AG04450 (cell line): ENCODE results near the gene INPP5D. TPM values are rescaled to one million over a fixed set of nuclear protein-coding genes. Genes with fewer than 3 reads are reported as not detected.

Experiments
- CTCF ChIA-PET: fragments of 300-600, 350-600 bp; formaldehyde crosslinking; extraction: SDS; loops from one replicate; lab custom pipeline; 2022; ENCODE audit warnings: antibody characterized with exemption, inconsistent platforms; lab: Charles Lee
- POLR2A ChIA-PET: fragments of 350-600 bp; formaldehyde crosslinking; extraction: SDS; loops from one replicate; lab custom pipeline; 2021; ENCODE audit warnings: antibody characterized with exemption, inconsistent platforms; lab: Yijun Ruan, JAX
- DNase-seq: peaks from one replicate; pipeline ENCODE4 v3.0.0-alpha.2; 2011; ENCODE audit warnings: low read depth, low spot score
- H3K27ac ChIP-seq: one replicate; pipeline ENCODE4 v1.5.1; 2012; ENCODE audit warnings: low read depth, low read length, control low read depth
- H3K27me3 ChIP-seq: one replicate; pipeline ENCODE4 v1.6.0; 2012; ENCODE audit warnings: low read length; ENCODE audit not compliant: control insufficient read depth, insufficient read depth
- H3K4me3 ChIP-seq: 2 replicates; pipeline ENCODE4 v1.5.1; 2011; ENCODE audit warnings: mild to moderate bottlenecking, low read depth, low read length, control low read depth
- H3K9me3 ChIP-seq: 2 replicates; pipeline ENCODE4 v1.5.1; 2012; ENCODE audit warnings: low read length; ENCODE audit not compliant: control insufficient read depth, insufficient read depth
- CTCF ChIP-seq: IDR thresholded peaks from 2 replicates; pipeline ENCODE4 v1.5.1; 2011; ENCODE audit warnings: low read depth, low read length, control low read depth, inconsistent platforms
- polyA plus RNA-seq: library from polyadenylated mRNA; depleted of rRNA; stranded (reverse); fragments of >200 nt; gene quantifications from 2 replicates; pipeline ENCODE4 v1.2.3, GENCODE V29; 2011

The INPP5D gene
- polyA plus RNA-seq, 1 experiment, result 0.43 TPM

- POLR2A ChIA-PET, result no interaction called here
- H3K9me3 ChIP-seq, result no peaks in the 10 kb centered on the region
- peaks cover 6% of the 10 kb centered on the region for H3K27me3 ChIP-seq
- no peak for DNase-seq
- H3K4me3 ChIP-seq, result no peak overlapping the region
- TF ChIP-seq CTCF, result no peak
- CTCF ChIA-PET, result no interaction called here
- H3K27ac ChIP-seq, result no peak overlapping the region
Observed at GRCh38 chr2:233235977-233236376, 175.8 kb downstream of the INPP5D start.

- ChIA-PET CTCF (interaction anchor here (0.9 kb wide), 1 partner anchor 14 kb away, joined by 3 read pairs; the partner anchor contains the start of gene ATG16L1), POLR2A (no interaction called here)
- Histone ChIP-seq H3K27ac (no peak overlapping the region), H3K27me3 (peaks cover 3% of the 10 kb centered on the region), H3K9me3 (no peaks in the 10 kb centered on the region), H3K4me3 (no peak overlapping the region)
- no peak for TF ChIP-seq CTCF
- DNase-seq, result no peak
Observed at GRCh38 chr2:233236820-233237589, 176.9 kb downstream of the INPP5D start.

DNA sequence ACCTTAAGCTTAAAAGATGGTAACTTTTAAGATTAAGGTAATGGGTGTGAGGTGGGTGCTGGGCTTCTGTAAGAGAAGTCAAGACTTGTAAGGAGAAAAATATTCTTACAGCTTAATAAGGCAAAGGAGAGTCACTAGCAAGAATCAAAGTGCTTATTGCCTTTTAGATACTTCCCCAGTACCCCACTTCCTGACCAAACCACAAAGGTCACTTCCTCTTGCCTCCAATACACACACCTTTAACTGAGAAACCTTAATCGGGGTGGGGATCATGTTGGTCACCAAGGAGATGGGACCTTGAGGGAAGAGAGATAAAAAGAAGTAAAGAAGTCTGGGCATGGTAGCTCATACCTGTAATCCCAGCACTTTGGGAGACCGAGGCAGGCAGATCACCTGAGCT, 180.8 kb downstream of the INPP5D start:
- H3K4me3 ChIP-seq, result no peak overlapping the region
- H3K27ac ChIP-seq, result no peak overlapping the region
- ChIA-PET POLR2A (no interaction called here), CTCF (interaction anchor here (1.1 kb wide), 1 partner anchor 10 kb away, joined by 3 read pairs; the partner anchor contains the start of gene ATG16L1)
- H3K9me3 ChIP-seq, result no peaks in the 10 kb centered on the region
- H3K27me3 ChIP-seq, result peaks cover 5% of the 10 kb centered on the region
- no peak for DNase-seq
- TF ChIP-seq CTCF, result no peak

DNA sequence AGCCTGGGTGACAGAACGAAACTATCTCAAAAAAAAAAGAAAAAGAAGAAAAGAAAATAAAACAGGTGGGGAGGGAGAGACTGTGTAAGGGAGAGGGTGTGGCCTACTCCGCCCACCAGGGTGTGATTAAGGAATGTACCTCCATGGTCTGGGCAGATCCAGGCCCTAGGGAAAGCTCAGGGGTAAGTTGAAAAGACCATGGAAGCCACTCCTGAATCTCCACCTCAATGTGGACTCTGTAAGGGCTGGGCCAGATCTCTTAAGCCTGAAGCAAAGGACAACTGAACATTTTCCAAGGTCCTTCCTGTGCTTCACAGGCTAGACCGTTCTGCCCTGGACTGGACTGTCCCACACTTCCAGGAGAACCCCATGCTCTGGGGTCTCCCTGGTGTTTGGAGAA, 181.7 kb downstream of the INPP5D start:
- CTCF ChIA-PET, result interaction anchor here (0.8 to 1.5 kb wide), 2 partner anchors 10 to 188 kb away, joined by 4 to 6 read pairs; partner anchors contain the start of gene ATG16L1
- no peak for DNase-seq
- POLR2A ChIA-PET, result no interaction called here
- H3K9me3 ChIP-seq, result no peaks in the 10 kb centered on the region
- TF ChIP-seq CTCF, result no peak
- no peak overlapping the region for H3K27ac ChIP-seq
- H3K4me3 ChIP-seq, result no peak overlapping the region
- H3K27me3 ChIP-seq, result peaks cover 2% of the 10 kb centered on the region

- no peak overlapping the region for H3K27ac ChIP-seq
- no peak overlapping the region for H3K4me3 ChIP-seq
- peaks cover 2% of the 10 kb centered on the region for H3K27me3 ChIP-seq
- POLR2A ChIA-PET, result no interaction called here
- CTCF ChIA-PET, result interaction anchor here (0.8 to 1.5 kb wide), 2 partner anchors 9 to 189 kb away, joined by 4 to 6 read pairs; partner anchors contain the start of gene ATG16L1
- no peaks in the 10 kb centered on the region for H3K9me3 ChIP-seq
- DNase-seq, result no peak
- no peak for TF ChIP-seq CTCF
Observed at GRCh38 chr2:233242231-233242927, 182.2 kb downstream of the INPP5D start.
